HG02571 (cell line): Measurements from ENCODE around the gene RNF157.

Source experiments
- ATAC-seq: cut with Tn5 transposase; IDR thresholded peaks from one replicate; pipeline ENCODE4 v1.9.1; 2021; ENCODE audit warnings: mild to moderate bottlenecking, moderate library complexity; ENCODE audit not compliant: unreplicated experiment

The RNF157 gene

GRCh38 chr17:76102944-76103273 lies 137.4 kb downstream of the RNF157 start:
- no peak for ATAC-seq

DNA sequence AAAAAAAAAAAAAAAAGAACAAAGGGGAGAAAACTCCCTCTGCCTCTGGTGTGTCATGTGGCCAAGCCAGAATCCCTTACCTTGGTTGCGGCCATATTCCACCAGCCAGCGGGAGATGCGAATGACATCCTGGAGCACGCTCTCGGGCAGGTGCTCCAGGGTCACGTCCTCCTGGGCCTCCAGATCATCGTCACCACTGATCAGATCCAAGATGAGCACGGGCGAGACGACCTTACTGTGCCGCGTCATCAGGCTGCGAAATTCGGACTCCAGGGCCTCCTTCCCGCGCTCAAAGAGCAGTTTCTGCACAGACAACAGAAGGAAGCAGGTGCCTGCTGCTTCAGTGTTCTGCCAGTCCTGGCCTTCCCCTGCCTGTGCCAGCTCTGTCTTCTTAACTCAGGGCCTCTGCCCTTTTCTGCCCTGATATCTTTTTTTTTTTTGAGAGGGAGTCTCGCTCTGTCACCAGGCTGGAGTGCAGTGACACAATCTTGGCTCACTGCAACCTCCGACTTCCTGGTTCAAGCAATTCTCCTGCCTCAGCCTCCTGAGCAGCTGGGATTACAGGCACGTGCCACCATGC lies 142.5 kb downstream of the RNF157 start:
- no peak for ATAC-seq

DNA sequence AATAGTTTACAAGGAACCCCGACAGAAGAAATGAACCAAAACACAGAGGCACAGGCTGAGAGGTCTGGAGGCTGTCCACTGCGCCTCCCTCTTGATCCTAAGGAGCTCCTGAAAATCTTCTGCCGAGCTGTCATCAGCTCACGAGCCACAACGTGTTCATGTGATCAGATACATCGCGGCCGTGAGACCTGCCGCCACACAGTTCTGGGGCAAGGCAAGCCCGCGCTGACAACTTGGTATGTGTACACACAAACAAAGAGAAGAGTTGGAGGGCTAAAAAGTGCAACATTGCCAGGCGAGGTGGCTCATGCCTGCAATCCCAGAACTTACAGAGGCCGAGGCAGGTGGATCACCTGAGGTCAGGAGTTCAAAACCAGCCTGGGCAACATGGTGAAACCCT lies 144.3 kb downstream of the RNF157 start:
- ATAC-seq, result no peak

GRCh38 chr17:76094046-76094445 lies 146.2 kb downstream of the RNF157 start:
- no peak for ATAC-seq

- no peak for ATAC-seq
These were observed 147.5 kb downstream of the RNF157 start for GRCh38 chr17:76092526-76093413.
